Measurements from ENCODE around the gene FGD2. TPM values are rescaled to one million over a fixed set of nuclear protein-coding genes. Genes with fewer than 3 reads are reported as not detected.

Gene FGD2, protein sequence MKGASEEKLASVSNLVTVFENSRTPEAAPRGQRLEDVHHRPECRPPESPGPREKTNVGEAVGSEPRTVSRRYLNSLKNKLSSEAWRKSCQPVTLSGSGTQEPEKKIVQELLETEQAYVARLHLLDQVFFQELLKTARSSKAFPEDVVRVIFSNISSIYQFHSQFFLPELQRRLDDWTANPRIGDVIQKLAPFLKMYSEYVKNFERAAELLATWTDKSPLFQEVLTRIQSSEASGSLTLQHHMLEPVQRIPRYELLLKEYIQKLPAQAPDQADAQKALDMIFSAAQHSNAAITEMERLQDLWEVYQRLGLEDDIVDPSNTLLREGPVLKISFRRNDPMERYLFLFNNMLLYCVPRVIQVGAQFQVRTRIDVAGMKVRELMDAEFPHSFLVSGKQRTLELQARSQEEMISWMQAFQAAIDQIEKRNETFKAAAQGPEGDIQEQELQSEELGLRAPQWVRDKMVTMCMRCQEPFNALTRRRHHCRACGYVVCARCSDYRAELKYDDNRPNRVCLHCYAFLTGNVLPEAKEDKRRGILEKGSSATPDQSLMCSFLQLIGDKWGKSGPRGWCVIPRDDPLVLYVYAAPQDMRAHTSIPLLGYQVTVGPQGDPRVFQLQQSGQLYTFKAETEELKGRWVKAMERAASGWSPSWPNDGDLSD
- total RNA-seq: 1 to 10 TPM; 9.1 to 9.3 TPM

GRCh38 chr6:37005061-37005810, at the start of gene FGD2:
FGD2 (plus strand) TSS chr6:37005655; CDS start chr6:37005818, 163 bp downstream.
- peak; percentile 49 to 65 for ATAC-seq
- Mint-ChIP-seq H3K4me1 (ENCODE audit: low read depth in 2 of 2) (peaks cover 16 to 19% of the 10 kb centered on the region in 2 donors), H3K36me3 (no peaks in the 10 kb centered on the region), H3K27me3 (no peaks in the 10 kb centered on the region), H3K9me3 (no peaks in the 10 kb centered on the region), H3K27ac (peak within 1 kb of the TSS; percentile 43 to 76), H3K4me3 (peak within 1 kb of the TSS; percentile 40)
- no peak for DNase-seq (ENCODE audit: low spot score)

DNA sequence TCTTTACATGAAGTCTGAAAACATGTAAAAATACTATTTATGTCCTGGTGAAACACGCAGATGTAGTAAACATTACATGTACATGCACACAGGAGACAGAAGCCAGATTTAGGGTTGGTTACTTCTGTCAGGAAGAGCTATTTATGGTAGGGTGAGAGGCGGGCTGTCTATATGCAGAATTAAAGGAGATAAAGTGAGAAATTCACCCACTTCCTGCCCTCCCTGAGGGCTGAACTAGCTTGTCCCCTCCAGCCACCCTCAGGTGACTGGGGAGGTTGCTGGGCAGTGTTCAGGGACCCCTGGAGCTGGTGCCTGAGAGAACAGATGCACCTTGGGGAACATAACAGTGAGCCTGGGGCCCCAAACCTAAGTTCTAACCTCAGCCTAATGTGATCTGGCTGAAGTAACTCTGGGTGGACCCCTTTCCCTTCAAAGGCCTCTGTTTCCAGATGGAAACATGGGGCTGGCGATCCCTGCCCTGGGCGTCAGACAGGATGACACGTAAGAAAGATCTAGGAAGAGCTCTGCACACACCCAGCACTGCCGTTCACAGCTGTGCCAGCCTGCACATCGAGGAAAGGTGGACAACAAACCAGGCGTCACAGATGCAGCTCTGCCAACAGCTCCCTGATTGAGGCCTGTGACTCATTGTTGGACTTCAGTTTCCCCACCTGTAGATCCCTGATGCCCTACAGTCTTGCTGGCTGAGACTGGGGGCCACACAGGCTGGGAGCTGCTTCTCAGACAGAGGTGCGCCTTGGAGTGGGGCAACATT, 49.6 kb upstream of the FGD2 start:
- no peak for ATAC-seq
- H3K27ac Mint-ChIP-seq: peak overlapping the region; percentile 12 to 23
- H3K4me1 Mint-ChIP-seq (ENCODE audit: low read depth in 2 of 2): peaks cover 26 to 29% of the 10 kb centered on the region in 2 donors
- no peak for DNase-seq (ENCODE audit: low spot score)
- peaks cover 11 to 32% of the 10 kb centered on the region in 2 donors for H3K27me3 Mint-ChIP-seq
- no peaks in the 10 kb centered on the region for H3K36me3 Mint-ChIP-seq
- H3K4me3 Mint-ChIP-seq: peak overlapping the region; percentile 11
- H3K9me3 Mint-ChIP-seq: no peaks in the 10 kb centered on the region

GRCh38 chr6:36956446-36956820, 49.0 kb upstream of the FGD2 start:
- no peak for ATAC-seq
- Mint-ChIP-seq H3K4me1 (ENCODE audit: low read depth in 2 of 2) (peaks cover 26 to 31% of the 10 kb centered on the region in 2 donors), H3K9me3 (no peaks in the 10 kb centered on the region), H3K27me3 (peaks cover 11 to 35% of the 10 kb centered on the region in 2 donors), H3K4me3 (no peak overlapping the region), H3K27ac (no peak overlapping the region), H3K36me3 (no peaks in the 10 kb centered on the region)
- DNase-seq (ENCODE audit: low spot score): no peak

DNA sequence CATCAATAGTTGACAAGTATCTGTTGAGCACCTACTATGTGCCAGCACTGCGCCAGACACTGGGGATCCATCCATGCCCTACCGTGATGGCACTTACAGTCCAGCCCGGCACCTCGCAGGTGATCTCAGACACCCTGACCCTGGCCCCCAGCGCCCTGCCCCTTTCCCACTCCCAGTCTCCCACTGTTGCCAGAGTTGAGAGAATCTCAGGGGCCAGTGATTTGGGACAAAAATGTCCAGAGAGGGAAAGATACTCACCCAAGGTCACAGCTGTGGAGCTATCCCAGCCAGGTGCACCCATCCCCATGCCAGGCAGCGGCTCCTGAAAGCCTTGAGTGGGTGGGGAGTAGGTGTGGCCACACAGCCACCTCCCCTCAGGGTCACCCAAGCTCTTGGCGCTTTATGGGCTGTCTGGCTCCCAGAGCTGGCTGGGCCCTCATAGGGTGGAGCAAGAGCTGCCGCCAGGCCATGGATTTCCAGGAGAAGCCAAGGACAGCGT, 47.6 kb upstream of the FGD2 start:
- Mint-ChIP-seq H3K27me3 (peaks cover 11 to 36% of the 10 kb centered on the region in 2 donors), H3K9me3 (no peaks in the 10 kb centered on the region), H3K4me1 (ENCODE audit: low read depth in 2 of 2) (peaks cover 27 to 34% of the 10 kb centered on the region in 2 donors)

GRCh38 chr6:36958775-36959554, 46.5 kb upstream of the FGD2 start:
- H3K9me3 Mint-ChIP-seq: no peaks in the 10 kb centered on the region
- peaks cover 4 to 31% of the 10 kb centered on the region in 2 donors for H3K27me3 Mint-ChIP-seq
- ATAC-seq (no peak), DNase-seq (ENCODE audit: low spot score) (no peak)
- H3K4me1 Mint-ChIP-seq (ENCODE audit: low read depth in 2 of 2): peaks cover 30 to 38% of the 10 kb centered on the region in 2 donors
- no peak overlapping the region for H3K4me3 Mint-ChIP-seq
- no peak overlapping the region for H3K27ac Mint-ChIP-seq
- H3K36me3 Mint-ChIP-seq: no peaks in the 10 kb centered on the region

More for the DNA sequence above, 47.6 kb upstream of the FGD2 start:
- ATAC-seq: no peak
- no peaks in the 10 kb centered on the region for H3K36me3 Mint-ChIP-seq
- no peak overlapping the region for H3K4me3 Mint-ChIP-seq
- no peak overlapping the region for H3K27ac Mint-ChIP-seq
- DNase-seq (ENCODE audit: low spot score): no peak

DNA sequence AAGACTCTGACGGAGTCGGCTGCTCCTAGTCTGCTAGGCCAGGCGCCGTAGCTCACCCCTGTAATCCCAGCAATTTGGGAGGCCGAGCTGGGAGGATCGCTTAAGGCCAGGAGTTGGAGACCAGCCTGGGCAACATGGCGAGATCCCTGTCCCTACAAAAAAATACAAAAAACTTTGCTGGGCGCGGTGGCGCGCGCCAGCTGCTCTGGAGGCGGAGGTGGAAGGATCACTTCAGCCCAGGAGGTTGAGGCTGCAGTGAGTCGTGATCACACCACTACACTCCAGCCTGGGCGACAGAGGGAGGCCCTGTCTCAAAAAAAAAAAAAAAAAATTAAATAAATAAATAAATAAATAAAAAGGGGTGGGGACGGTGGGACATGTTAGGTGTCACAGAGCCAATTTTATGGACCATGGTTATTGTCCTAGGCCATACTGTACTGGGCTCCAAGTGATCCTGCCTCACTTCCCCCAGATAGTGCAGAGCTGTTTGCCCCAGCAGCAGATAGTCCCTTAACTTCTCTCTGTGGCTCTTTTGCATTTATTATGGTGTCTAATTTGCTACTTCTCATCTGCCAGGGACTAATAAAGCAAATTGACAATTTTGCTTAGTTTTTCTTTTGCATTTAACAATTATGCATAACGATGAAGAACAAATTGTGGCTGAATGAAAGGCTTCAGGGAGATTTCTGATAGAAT, 45.8 kb upstream of the FGD2 start:
- H3K4me3 Mint-ChIP-seq: no peak overlapping the region
- DNase-seq (ENCODE audit: low spot score): no peak
- no peak overlapping the region for H3K27ac Mint-ChIP-seq
- no peaks in the 10 kb centered on the region for H3K9me3 Mint-ChIP-seq
- no peak for ATAC-seq
- peaks cover 22 to 33% of the 10 kb centered on the region in 2 donors for H3K4me1 Mint-ChIP-seq (ENCODE audit: low read depth in 2 of 2)
- no peaks in the 10 kb centered on the region for H3K36me3 Mint-ChIP-seq
- peaks cover 0 to 26% of the 10 kb centered on the region in 2 donors for H3K27me3 Mint-ChIP-seq

- DNase-seq (ENCODE audit: low spot score) (no peak), ATAC-seq (no peak)
- no peaks in the 10 kb centered on the region for H3K9me3 Mint-ChIP-seq
- H3K27me3 Mint-ChIP-seq: peaks cover 0 to 12% of the 10 kb centered on the region in 2 donors
- H3K36me3 Mint-ChIP-seq: no peaks in the 10 kb centered on the region
- H3K4me3 Mint-ChIP-seq: no peak overlapping the region
- H3K4me1 Mint-ChIP-seq (ENCODE audit: low read depth in 2 of 2): peaks cover 10 to 22% of the 10 kb centered on the region in 2 donors
- H3K27ac Mint-ChIP-seq: no peak overlapping the region
These were observed 43.7 kb upstream of the FGD2 start for GRCh38 chr6:36961441-36962435.

GRCh38 chr6:36962874-36963273, 42.6 kb upstream of the FGD2 start:
- Mint-ChIP-seq H3K4me3 (no peak overlapping the region), H3K4me1 (ENCODE audit: low read depth in 2 of 2) (peaks cover 10 to 20% of the 10 kb centered on the region in 2 donors), H3K36me3 (no peaks in the 10 kb centered on the region), H3K27ac (peak overlapping the region in 1 of 2 donors; percentile 80), H3K9me3 (no peaks in the 10 kb centered on the region), H3K27me3 (peaks cover 0 to 7% of the 10 kb centered on the region in 2 donors)
- peak; percentile 43 to 78 for ATAC-seq
- DNase-seq (ENCODE audit: low spot score): peak; percentile 81

DNA sequence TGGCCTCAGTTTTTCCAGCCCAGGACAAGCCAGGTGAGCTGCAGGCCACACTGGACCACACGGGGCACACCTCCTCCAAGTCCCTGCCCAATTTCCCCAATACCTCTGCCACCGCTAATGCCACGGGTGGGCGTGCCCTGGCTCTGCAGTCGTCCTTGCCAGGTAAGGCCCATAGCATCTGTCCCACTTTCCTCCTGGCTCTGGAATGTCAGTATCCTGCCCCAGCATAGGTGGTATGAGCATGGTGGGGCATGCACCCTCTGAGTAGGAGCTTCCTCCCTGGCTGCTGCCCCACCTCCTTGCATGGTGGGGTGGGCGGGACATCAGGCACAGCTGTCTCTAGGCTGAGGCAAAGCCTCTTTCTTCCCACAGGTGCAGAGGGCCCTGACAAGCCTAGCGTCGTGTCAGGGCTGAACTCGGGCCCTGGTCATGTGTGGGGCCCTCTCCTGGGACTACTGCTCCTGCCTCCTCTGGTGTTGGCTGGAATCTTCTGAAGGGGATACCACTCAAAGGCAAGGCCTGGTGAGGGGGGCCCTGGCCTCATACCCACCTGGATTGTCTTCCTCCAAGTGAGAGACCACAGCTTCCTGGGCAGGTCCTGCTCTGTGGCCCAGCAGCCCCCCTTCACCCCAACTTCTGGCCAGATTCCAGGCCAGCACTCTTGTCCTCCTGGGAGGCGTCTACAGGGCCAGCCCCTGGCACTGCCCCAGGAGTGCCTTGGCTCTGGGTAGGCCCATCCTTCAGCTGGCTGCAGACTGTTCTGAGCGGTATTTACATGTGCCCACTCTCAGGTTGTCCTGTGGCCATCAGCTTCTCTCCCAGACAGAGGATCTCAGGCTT, 41.8 kb upstream of the FGD2 start:
- peak; percentile 5 to 22 for ATAC-seq
- no peaks in the 10 kb centered on the region for H3K9me3 Mint-ChIP-seq
- peak overlapping the region in 1 of 2 donors; percentile 80 for H3K27ac Mint-ChIP-seq
- H3K27me3 Mint-ChIP-seq: peaks cover 0 to 7% of the 10 kb centered on the region in 2 donors
- H3K4me1 Mint-ChIP-seq (ENCODE audit: low read depth in 2 of 2): peaks cover 10 to 21% of the 10 kb centered on the region in 2 donors
- H3K4me3 Mint-ChIP-seq: no peak overlapping the region
- DNase-seq (ENCODE audit: low spot score): no peak
- H3K36me3 Mint-ChIP-seq: peaks cover 2% of the 10 kb centered on the region

- H3K27ac Mint-ChIP-seq: peak overlapping the region in 1 of 2 donors; percentile 45
These were observed 41.1 kb upstream of the FGD2 start for GRCh38 chr6:36964349-36964748.

More at GRCh38 chr6:36964349-36964748, 41.1 kb upstream of the FGD2 start:
- H3K4me3 Mint-ChIP-seq: no peak overlapping the region
- DNase-seq (ENCODE audit: low spot score) (no peak), ATAC-seq (no peak)
- peaks cover 0 to 7% of the 10 kb centered on the region in 2 donors for H3K27me3 Mint-ChIP-seq
- H3K36me3 Mint-ChIP-seq: peaks cover 4% of the 10 kb centered on the region
- H3K4me1 Mint-ChIP-seq (ENCODE audit: low read depth in 2 of 2): peaks cover 10 to 22% of the 10 kb centered on the region in 2 donors
- no peaks in the 10 kb centered on the region for H3K9me3 Mint-ChIP-seq

All from natural killer cell treated with Interleukin-12 subunit alpha and Interleukin-12 subunit beta and Interleukin-15 and Interleukin-18, amount 100 ng/mL, for 72 hours (primary cell).